Measurements from ENCODE around the gene CPN1. TPM values are rescaled to one million over a fixed set of nuclear protein-coding genes. Genes with fewer than 3 reads are reported as not detected.

CPN1 gene
- total RNA-seq, 2 experiments from 2014 or later: not detected

DNA sequence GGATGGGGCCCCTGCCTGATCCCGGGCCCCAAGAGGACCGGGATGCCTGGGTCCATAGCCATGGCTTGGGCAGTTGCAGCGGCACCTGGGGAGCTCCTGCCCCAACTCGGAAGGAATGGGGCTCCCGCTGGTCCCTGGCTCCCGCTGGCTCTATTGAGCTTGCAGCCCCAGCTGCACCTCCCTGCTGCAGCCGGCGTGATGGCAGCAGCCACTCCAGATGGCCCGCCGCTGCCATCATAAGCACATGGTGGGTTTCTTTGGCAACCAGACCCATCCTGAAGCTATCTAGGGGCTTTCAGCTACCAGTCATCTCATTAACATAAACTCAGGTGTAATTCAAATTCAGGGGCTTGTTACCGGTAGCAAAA, 60.8 kb downstream of the CPN1 start:
- ChIA-PET POLR2A (interaction anchor here (0.6 to 2.6 kb wide), 21 partner anchors 8 to 410 kb away, joined by 3 to 17 read pairs (median 4); partner anchors contain the start of genes DNMBP and SCD), CTCF (ENCODE audit: unreplicated experiment) (interaction anchor here (1.1 to 2.1 kb wide), 3 partner anchors 12 to 24 kb away, joined by 4 to 16 read pairs (median 5); no protein-coding TSS in a partner anchor)
- peaks cover 8% of the 10 kb centered on the region for H3K9me3 ChIP-seq (ENCODE audit: low read length)
- no peak for TF ChIP-seq EZH2phosphoT487 (IDR thresholded peaks at IDR 0.05; ENCODE audit: borderline replicate concordance, low read depth, low read length)
- TF ChIP-seq, protein P1, sequence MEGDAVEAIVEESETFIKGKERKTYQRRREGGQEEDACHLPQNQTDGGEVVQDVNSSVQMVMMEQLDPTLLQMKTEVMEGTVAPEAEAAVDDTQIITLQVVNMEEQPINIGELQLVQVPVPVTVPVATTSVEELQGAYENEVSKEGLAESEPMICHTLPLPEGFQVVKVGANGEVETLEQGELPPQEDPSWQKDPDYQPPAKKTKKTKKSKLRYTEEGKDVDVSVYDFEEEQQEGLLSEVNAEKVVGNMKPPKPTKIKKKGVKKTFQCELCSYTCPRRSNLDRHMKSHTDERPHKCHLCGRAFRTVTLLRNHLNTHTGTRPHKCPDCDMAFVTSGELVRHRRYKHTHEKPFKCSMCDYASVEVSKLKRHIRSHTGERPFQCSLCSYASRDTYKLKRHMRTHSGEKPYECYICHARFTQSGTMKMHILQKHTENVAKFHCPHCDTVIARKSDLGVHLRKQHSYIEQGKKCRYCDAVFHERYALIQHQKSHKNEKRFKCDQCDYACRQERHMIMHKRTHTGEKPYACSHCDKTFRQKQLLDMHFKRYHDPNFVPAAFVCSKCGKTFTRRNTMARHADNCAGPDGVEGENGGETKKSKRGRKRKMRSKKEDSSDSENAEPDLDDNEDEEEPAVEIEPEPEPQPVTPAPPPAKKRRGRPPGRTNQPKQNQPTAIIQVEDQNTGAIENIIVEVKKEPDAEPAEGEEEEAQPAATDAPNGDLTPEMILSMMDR (conservative IDR thresholded peaks at IDR 0.05; ENCODE audit: low read length): no peak; the same call in none of the 2 replicates
- H3K27ac ChIP-seq (ENCODE audit: low read depth, low read length, poor library complexity, severe bottlenecking): peak overlapping the region; percentile 95
- peak overlapping the region; percentile 54 for H3K4me3 ChIP-seq (ENCODE audit: low read depth, low read length, poor library complexity, severe bottlenecking)
- H4K20me1 ChIP-seq (ENCODE audit: insufficient read depth, low read length): no peaks in the 10 kb centered on the region
- peak; percentile 86 for DNase-seq (ENCODE audit: low spot score)
- peaks cover 6% of the 10 kb centered on the region for H3K36me3 ChIP-seq (ENCODE audit: insufficient read depth, low read length)
- intact Hi-C loops (cut with micrococcal nuclease; ENCODE audit: unreplicated experiment): no loop called here
- no peaks in the 10 kb centered on the region for H3K79me2 ChIP-seq (ENCODE audit: insufficient read depth, low read depth, low read length)
- peaks cover 74% of the 10 kb centered on the region for H3K4me1 ChIP-seq (ENCODE audit: insufficient read depth, low read length, poor library complexity, severe bottlenecking)
- no peaks in the 10 kb centered on the region for H3K9me2 ChIP-seq (ENCODE audit: insufficient read depth, low read length)
- H3K4me2 ChIP-seq (ENCODE audit: low read length): peak overlapping the region; percentile 73
- peak overlapping the region; percentile 59; the same call in 1 of the 2 replicates for H2AFZ ChIP-seq (ENCODE audit: low read length)
- BruUV-seq (replicated peaks): no TSS peak

DNA sequence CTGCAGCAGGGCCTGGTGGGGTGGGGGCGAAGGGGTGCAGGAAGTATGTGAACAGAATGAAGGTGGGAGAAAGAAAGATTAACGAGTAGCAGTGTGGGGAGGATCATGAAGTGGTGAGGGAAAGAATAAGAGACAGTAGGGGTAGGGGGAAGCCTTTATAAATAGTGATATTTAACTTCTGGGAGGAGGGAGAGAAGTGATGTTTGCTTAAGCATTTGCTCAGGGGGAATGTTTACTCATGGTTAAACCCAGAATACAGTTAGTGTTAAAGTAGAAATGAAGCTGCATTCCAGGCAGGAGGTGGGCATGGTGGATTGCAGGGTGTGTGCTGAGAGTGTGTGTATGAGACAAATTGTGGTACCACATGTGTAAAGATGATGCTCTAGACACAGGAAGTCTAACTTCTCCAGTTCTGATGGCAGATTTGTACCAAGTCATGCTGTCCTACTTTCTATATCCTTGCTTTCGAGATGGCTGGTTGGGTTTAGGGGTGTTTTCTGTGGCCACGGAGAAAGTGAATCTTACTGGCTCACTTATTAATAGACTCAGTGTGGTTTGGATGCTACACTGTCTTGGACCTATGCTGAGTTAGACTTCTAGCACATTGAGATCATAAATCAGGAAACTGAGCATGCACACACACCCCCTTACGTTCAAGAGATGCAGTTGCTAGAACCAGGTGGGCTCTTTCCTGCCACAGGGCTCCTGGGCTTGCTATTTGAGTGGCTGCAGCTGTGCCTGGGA, 61.4 kb downstream of the CPN1 start:
- H2AFZ ChIP-seq (ENCODE audit: low read length): peak overlapping the region; percentile 59; the same call in 1 of the 2 replicates
- peak overlapping the region; percentile 54 for H3K4me3 ChIP-seq (ENCODE audit: low read depth, low read length, poor library complexity, severe bottlenecking)
- H4K20me1 ChIP-seq (ENCODE audit: insufficient read depth, low read length): no peaks in the 10 kb centered on the region
- H3K79me2 ChIP-seq (ENCODE audit: insufficient read depth, low read depth, low read length): no peaks in the 10 kb centered on the region
- H3K9me2 ChIP-seq (ENCODE audit: insufficient read depth, low read length): no peaks in the 10 kb centered on the region
- BruUV-seq (replicated peaks): TSS peak; percentile 92
- peak overlapping the region; percentile 73 for H3K4me2 ChIP-seq (ENCODE audit: low read length)
- ChIA-PET POLR2A (interaction anchor here (0.6 to 2.6 kb wide), 17 partner anchors 7 to 327 kb away, joined by 3 to 17 read pairs (median 4); partner anchors contain the start of genes DNMBP and SCD), CTCF (ENCODE audit: unreplicated experiment) (interaction anchor here (1.1 to 2.1 kb wide), 3 partner anchors 12 to 25 kb away, joined by 4 to 16 read pairs (median 5); no protein-coding TSS in a partner anchor)
- TF ChIP-seq EZH2phosphoT487 (IDR thresholded peaks at IDR 0.05; ENCODE audit: borderline replicate concordance, low read depth, low read length): no peak
- TF ChIP-seq, protein P1 (conservative IDR thresholded peaks at IDR 0.05; ENCODE audit: low read length): peak; percentile 64
- intact Hi-C loops (cut with micrococcal nuclease; ENCODE audit: unreplicated experiment): no loop called here
- H3K9me3 ChIP-seq (ENCODE audit: low read length): peaks cover 9% of the 10 kb centered on the region
- H3K36me3 ChIP-seq (ENCODE audit: insufficient read depth, low read length): peaks cover 6% of the 10 kb centered on the region
- peak overlapping the region; percentile 95 for H3K27ac ChIP-seq (ENCODE audit: low read depth, low read length, poor library complexity, severe bottlenecking)
- peaks cover 74% of the 10 kb centered on the region for H3K4me1 ChIP-seq (ENCODE audit: insufficient read depth, low read length, poor library complexity, severe bottlenecking)
- peak; percentile 94 for DNase-seq (ENCODE audit: low spot score)

Data from OCI-LY7 (cell line).